GM18951 (cell line): ENCODE measurements around the gene TLNRD1.

ENCODE experiments used
- POLR2A ChIP-seq: IDR thresholded peaks from 4 replicates; pipeline ENCODE4 v1.6.1; 2011; ENCODE audit warnings: mild to moderate bottlenecking; ENCODE audit not compliant: insufficient read length, insufficient read depth; ENCODE audit errors: extremely low read depth
- in situ Hi-C: fragments of 300-500 bp; cut with MboI; formaldehyde crosslinking; loops from one replicate; pipeline ENCODE4 v1.12.0; 2022; ENCODE audit warnings: low sequenced_read_pairs, mixed read lengths, inconsistent platforms; ENCODE audit not compliant: unreplicated experiment

Gene TLNRD1

DNA sequence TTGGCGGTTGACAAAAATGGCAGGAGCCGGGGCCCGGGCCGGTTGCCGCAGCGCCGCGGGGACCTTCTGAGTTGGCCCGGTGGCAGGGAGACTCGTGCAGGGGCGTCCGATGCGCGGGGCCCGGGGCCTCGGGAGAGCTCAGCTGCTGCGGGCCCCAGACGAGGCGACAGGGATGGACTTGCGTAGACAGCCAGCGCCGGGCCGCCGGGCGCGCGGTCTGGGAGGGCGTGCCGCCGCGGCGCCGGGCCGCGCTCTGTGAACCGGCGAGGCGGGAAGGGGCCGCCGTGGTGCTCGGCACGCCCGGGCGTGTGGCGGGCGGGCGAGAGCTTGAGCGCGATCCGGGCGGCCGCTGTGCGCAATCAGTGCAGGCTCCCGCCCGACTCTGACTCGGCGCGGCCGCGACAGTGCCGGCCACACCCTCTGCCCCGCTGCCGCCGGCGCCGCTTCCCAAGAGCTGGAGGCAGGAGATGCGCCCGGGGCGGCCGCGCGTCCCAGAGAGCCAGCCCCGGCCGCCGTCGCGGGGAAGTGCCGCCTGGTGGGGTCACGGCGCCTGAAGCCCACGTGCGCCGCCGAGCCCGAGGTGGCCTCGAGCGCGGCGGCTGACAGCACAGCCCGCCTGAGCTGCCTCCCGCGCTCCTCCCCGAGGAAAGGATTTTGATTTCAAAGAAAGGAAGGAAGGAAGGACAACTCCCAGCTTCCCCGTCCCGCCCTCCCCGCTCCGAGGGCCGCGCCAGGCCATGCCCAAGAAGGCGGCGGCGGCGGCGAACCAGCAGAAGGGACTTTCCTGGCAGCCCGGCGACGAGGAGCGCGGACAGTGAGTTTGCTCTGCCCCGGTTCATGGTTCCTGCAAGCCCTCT, 657 bp downstream of the TLNRD1 start:
- TF ChIP-seq POLR2A = no peak
- in situ Hi-C loops = no loop called here

DNA sequence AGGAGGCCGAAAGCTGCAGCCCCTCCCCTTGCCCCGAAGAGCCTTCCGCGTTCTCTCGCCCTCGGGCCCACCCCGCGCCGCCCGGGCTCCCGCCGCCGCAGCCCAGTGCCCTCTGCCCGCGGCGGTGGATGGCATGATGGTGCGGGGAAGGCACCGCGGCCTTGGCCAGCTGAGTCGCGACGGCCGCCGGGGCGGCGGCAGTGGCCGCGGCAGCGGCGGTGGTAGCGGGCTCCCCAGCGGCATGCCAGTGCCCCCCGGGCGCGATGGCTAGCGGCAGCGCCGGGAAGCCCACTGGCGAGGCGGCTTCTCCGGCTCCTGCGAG, 1.2 kb downstream of the TLNRD1 start:
- in situ Hi-C loops = no loop called here
- TF ChIP-seq POLR2A = no peak

DNA sequence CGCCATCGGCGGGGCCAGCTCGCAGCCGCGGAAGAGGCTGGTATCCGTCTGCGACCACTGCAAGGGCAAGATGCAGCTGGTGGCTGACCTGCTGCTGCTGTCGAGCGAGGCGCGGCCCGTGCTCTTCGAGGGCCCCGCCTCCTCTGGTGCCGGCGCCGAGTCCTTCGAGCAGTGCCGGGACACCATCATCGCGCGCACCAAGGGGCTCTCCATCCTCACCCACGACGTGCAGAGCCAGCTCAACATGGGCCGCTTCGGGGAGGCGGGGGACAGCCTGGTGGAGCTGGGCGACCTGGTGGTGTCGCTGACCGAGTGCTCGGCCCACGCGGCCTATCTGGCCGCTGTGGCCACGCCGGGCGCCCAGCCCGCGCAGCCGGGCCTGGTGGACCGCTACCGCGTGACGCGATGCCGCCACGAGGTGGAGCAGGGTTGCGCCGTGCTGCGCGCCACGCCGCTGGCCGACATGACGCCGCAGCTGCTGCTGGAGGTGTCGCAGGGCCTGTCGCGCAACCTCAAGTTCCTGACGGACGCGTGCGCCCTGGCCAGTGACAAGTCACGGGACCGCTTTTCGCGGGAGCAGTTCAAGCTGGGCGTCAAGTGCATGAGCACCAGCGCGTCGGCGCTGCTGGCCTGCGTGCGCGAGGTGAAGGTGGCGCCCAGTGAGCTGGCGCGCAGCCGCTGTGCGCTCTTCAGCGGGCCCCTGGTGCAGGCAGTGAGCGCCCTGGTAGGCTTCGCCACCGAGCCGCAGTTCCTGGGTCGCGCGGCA, 1.8 kb downstream of the TLNRD1 start:
- TF ChIP-seq POLR2A = no peak
- in situ Hi-C loops = no loop called here

DNA sequence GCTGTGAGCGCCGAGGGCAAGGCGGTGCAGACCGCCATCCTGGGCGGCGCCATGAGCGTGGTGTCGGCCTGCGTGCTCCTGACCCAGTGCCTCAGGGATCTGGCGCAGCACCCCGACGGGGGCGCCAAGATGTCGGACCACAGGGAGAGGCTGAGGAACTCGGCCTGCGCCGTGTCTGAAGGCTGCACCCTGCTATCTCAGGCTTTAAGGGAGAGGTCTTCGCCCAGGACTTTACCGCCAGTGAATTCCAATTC, 2.3 kb downstream of the TLNRD1 start:
- no peak for TF ChIP-seq POLR2A

DNA sequence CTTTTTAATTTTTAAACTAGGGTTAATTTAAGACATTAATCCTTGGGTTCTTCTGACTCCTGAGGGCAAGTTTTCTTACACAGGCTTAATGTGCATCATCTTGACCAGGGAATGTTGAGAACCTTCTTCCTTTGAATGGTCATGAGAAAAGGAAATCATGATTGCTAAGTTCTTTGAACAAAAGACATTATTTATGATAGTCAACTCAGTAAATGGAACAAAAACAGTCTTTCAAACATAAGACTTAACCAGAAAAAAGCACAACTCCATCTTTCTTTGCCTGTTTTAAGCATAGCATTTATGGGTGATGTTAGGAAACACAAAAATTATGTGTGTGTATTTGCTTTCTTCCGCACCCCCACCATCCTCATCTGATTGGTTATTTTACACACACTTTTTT, 5.4 kb downstream of the TLNRD1 start:
- no peak for TF ChIP-seq POLR2A
- in situ Hi-C loops = no loop called here

More for the DNA sequence above, 2.3 kb downstream of the TLNRD1 start:
- in situ Hi-C loops = no loop called here

DNA sequence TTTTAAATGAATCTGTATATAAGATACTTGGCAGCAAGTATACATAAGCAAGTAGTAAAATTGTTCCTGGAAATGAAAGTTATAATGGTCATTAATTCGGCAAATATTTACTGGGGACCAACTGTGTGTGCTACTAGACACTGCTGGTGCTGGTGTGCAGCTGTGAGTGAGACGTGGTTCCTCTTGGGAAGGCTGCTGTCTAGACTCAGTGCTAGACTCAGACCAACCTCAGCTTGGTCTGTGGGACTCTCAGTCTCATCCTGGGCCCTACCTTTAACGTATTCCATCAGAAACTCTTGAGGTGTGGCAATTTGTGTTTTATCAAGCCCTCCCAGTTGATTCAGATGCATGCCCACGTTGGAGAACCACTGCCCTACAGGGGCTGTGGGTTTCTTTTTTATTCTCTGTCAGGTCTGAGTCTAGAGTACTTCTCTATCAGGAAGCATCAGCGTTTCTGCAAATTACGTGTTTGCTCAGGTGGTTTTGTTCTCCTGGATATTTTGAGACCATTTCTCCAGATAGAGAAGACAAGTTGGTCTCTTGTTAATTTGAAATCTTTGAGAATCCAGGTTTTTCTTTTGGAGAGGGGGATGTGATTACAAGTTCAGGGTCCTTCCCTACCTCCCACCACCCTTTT, 6.8 kb downstream of the TLNRD1 start:
- in situ Hi-C loops = no loop called here
- no peak for TF ChIP-seq POLR2A

DNA sequence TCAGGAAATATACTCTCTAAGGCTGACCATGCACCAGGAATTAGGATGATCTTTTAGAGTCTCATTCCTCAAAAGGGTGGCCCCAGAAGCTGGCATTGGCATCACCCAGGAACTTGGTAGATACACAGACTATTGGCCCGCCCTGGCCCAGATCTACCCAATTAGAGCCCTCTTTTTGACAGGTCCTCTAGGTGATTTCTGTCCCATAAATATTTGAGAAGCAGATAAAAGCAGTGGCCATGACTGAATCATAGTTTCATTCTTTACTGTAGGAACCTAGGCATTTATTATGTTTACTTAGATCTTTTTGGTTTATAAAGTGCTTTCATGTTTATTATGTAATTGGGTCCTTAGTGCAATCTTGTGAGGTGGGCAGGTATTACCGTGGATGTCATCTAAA, 7.6 kb downstream of the TLNRD1 start:
- in situ Hi-C loops = no loop called here
- TF ChIP-seq POLR2A = no peak

DNA sequence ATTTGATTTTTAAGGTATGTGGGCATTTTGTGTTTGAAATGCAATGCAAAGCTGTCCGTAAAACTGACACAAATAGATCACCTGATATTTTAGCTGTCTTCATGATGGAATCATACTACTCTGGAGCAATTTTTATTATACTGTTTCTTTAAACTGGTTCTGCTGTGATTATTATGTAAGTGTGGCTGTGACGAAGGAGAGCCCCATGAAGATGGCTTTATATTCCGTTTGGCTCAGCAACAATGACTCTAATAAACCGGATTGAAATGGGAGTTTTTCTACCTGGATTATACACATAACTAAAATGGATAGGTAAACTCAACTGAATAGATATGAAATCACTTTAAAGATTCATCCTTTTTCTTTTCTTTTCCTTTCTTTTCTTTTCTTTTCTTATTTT, 9.4 kb downstream of the TLNRD1 start:
- in situ Hi-C loops = no loop called here

DNA sequence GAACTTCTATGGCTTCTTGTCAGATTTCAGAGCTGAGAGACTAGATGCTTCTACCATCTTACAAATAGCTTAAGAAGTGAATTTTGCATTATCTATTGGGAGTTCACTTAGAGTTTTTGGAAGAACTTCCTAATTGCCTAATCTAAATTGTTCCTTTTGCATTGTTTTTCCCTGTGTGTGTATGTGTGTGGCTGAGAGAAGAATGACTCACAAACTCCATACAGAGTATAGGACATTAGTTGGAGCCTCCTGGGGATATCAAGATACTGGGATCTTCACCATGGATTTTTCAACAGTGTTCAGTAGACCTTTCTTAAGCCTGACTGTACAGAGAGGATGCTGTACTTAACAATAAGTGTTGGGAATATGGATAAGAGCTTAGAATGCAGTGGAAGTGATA, 10.9 kb downstream of the TLNRD1 start:
- TF ChIP-seq POLR2A = no peak
- in situ Hi-C loops = no loop called here

More for the DNA sequence above, 9.4 kb downstream of the TLNRD1 start:
- no peak for TF ChIP-seq POLR2A

DNA sequence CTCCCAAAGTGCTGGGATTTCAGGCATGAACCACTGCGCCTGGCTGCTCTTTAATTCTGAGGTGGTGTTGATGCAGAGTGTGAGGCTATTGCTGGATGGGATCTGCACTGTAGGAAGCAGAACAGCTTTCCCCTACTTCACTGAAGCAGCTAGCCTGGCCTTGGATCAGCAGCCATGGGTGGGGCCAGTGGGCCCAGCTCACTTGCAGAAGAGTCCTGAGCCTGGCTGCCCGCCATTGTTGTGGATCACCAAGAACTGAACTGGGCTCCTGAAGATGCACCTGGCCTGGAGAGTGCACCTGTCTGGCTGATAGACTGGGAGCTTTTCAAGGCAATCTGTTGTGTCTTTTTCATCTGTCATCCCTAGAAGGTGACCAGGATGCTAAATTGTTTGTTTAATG, 11.9 kb downstream of the TLNRD1 start:
- TF ChIP-seq POLR2A = no peak
- in situ Hi-C loops = no loop called here

DNA sequence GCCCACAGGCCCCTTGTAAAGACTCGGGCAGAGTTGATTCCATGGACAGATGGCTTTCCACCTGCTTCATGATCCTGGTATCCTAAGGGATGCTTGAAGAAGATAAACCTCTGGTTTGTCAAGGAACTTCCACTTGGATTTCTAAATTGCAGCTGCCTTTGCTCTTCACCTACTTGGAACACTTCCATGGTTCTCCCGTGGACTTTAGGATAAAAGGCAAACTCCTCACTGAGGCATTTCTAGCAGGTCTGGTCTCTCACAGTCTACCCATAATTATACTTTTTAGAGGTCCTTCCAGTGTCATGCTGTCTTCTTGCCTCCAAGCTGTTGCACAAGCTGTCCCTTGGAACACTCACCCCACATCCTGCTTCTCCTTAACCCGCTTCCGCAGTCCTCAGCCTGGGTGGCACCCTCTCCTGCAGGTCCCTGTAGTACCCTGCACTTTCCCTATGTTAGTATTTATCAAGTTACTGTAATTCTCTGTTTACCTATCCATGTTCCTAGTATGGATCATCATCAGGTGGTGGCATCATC, 12.7 kb downstream of the TLNRD1 start:
- TF ChIP-seq POLR2A = no peak
- in situ Hi-C loops = no loop called here

DNA sequence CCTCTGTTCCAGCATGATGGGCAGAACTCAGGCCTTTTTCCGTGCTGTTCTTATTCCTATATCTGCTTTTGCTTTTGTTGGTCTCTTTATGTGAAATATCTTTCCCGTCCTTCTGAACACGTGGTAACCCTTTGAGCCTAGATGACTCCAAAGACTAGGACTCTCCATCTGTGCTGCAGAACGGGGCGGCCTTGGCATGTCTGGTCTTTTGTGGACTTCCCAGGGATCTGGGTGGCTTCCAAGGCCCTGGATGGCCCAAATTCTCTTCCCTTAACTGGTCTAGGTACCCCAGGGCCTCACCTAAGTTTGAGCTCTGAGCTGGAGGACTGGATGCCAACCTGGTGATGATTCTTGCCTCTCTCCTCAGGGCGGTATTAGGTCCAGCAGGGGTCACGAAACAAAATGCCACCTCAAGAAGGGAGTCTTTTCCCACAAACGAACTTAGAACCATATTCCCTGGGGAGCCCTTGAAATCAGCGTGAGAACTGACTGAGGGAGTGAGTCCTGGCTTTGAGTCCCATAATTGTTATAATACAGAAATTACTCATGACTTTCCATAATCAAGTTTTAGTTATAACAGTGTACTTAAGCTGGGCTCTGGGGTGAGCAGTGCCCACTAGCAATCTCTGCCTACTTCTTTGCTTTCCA, 13.8 kb downstream of the TLNRD1 start:
- no peak for TF ChIP-seq POLR2A
- in situ Hi-C loops = no loop called here
